Measurements from ENCODE around the gene CMTM6.
"Not testable (repeated sequence)": the region's sequence is repeated elsewhere in the genome, so short reads cannot be mapped to it uniquely, and the experiment has no call there.

CMTM6 gene

GRCh38 chr3:32467333-32468070 is 35.1 kb downstream of the CMTM6 start:
- FAIRE-seq (no peak), DNase-seq (ENCODE audit: low spot score) (peak; percentile 64)

- not testable (repeated sequence) for FAIRE-seq
Observed at GRCh38 chr3:32466808-32467207, 35.8 kb downstream of the CMTM6 start.

GRCh38 chr3:32464726-32465125 is 37.9 kb downstream of the CMTM6 start:
- not testable (repeated sequence) for FAIRE-seq

More at GRCh38 chr3:32466808-32467207, 35.8 kb downstream of the CMTM6 start:
- not testable (repeated sequence) for DNase-seq (ENCODE audit: low spot score)

DNA sequence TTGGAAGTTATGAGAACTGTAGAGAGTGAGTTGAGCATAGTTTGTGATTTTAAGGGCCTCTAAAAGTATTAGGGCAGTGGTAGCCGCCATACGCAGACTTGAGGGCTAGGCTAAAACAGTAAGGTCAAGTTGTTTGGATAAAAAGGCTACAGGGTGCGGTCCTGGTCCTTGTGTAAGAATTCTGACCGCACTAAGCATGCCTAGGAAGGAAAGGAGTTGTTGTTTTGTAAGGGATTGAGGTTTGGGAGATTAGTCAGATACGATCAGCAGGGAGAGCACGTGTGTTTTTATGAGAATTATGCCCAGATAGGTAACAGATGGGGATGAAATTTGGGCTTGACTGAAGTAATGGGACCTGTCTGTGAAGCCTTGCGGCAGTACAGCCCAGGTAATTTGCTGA is 39.2 kb downstream of the CMTM6 start:
- DNase-seq (ENCODE audit: low spot score); FAIRE-seq: not testable (repeated sequence)

More at GRCh38 chr3:32464726-32465125, 37.9 kb downstream of the CMTM6 start:
- DNase-seq (ENCODE audit: low spot score), result not testable (repeated sequence)

GRCh38 chr3:32462191-32462986 is 40.3 kb downstream of the CMTM6 start:
- FAIRE-seq; DNase-seq (ENCODE audit: low spot score): not testable (repeated sequence)

DNA sequence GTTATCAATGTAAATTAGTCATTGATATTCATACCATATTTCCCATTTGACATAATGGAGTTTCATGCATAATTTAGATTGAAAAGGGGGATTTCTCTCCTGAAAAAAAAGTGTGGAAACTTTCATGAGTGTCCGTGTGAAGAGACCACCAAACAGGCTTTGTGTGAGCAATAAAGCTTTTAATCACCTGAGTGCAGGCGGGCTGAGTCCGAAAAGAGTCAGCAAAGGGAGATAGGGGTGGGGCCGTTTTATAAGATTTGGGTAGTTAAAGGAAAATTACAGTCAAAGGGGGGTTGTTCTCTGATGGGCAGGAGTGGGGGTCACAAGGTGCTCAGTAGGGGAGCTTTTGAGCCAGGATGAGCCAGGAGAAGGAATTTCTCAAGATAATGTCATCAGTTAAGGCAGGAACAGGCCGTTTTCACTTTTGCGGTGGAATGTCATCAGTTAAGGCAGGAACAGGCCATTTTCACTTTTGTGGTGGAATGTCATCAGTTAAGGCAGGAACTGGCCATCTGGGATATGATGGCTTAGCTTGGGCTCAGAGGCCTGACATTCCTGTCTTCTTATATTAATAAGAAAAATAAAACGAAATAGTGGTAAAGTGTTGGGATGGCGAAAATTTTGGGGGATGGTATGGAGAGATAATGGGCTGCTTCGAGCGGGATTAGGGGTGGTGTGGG is 41.7 kb downstream of the CMTM6 start:
- FAIRE-seq, result not testable (repeated sequence)

DNA sequence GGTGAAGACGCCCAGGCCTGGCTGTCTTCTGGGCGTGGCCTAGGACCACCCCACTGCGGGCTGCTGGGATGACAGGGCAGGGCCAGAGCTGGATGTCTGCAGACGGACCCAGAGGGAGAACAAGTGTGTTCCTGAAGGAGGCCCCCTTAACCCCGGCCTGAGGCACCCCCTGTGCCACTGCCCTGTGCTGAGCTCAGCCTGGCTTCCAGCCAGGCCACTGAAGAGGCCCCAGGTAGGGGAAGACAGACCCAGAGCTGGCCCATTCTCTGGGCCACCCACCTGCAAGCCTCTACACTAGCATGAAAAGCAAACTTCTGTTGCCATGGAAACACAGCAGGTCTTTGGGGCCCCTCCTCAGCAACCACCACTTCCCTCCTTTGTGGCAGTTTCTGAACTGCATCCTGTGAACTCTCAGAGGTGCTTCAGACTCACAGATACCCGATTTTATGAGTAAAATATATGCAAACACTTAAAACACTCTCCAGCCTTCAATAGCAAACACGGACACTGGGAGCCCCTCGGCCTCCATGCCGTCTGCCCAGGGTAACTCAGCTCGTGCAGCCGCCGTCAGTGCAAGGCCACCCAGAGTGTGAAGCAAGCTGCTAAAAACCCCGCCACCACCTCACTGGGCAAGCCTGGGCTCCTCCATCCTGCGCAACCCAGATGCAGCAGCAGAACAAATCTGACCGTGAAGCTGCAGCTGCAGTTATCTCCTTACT is 42.5 kb downstream of the CMTM6 start:
- no peak for DNase-seq (ENCODE audit: low spot score)
- no peak for FAIRE-seq

More for the DNA sequence above, 41.7 kb downstream of the CMTM6 start:
- not testable (repeated sequence) for DNase-seq (ENCODE audit: low spot score)

DNA sequence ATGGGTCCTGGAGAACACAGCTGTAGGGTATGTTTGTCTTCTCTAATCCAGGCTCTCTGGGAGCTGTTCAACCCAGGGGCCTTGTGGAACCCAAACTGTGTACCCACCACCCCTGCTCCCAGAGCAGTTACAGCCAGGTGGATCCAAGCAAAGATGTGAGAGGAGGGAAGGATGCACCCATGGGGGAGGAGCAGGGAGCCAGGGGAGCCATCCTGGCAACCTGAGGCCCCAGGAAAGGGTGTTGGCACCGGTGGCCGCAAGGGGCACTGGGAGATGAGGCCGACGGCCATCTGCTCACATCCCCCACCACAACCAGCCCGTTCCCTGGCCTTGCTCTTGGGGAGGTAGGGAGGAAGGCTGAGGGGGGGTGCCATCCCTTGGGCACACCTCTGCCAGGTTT is 43.2 kb downstream of the CMTM6 start:
- no peak for FAIRE-seq
- DNase-seq (ENCODE audit: low spot score), result no peak

- FAIRE-seq, result no peak
- no peak for DNase-seq (ENCODE audit: low spot score)
Observed at GRCh38 chr3:32457971-32458471, 44.6 kb downstream of the CMTM6 start.

GRCh38 chr3:32456429-32457130 is 46.1 kb downstream of the CMTM6 start:
- no peak for FAIRE-seq
- no peak for DNase-seq (ENCODE audit: low spot score)

GRCh38 chr3:32455609-32456428 is 46.8 kb downstream of the CMTM6 start:
- no peak for DNase-seq (ENCODE audit: low spot score)
- FAIRE-seq, result no peak

DNA sequence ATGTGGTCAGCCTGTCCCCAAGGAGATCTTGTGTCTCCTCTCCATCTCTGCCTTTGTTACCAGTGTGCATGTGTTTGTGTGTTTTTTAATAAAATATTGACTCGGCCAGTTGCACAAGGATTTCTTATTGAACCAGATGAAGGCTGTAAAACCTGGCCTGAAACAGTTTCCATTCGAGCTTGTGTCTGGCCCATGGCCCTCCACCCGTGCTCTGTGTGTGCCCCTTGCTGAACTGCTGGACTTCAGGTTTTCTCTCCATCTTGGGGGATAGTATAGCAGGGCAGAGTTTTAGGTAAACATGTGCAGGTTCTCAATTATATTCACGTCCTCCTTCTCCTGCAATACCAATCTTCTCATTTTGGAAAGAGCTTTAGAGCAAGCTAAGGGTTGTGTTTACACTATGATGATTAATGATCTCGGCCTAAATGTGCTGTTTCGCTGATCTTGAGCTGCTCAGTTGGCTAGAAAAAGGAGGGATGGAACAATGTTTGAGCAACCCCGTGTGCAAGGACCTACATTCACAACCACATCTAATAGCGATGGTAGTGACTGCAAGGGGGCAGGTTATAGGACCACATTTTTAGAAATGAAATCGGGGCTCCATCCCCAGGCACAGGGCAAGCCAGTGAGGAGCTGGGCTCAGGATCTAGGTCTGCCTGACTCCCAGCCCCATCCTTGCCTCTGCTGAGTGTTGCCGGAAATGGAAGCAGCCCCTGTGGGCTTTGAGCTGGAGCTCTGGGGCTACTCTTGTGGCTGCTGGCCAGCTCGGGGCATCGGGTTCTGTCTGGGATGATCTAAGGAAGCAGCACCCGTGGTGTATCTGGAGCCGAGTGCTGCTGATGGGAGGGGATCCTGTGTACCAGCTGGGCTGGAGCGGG is 47.7 kb downstream of the CMTM6 start:
- FAIRE-seq, result no peak
- no peak for DNase-seq (ENCODE audit: low spot score)

DNA sequence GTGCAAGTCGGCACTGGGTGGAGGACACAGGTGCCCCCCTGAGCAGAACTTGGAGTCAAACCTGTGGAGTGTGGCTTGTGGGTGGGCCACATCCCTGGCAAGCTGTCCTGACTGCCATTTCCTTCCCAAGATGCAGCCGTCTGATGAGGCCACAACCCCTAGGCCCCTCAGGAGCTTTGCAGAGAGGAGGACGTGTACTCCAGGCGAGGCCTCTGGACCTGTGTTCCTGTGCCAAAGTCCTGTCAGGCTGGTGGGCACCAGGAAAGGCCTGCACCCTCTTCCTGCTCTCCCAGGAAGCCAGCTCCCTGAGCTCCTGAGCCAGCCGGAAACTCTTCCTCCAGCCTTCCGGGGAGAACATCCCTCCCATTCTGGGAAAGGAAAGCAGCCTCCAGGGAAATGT is 48.5 kb downstream of the CMTM6 start:
- DNase-seq (ENCODE audit: low spot score) (no peak), FAIRE-seq (no peak)

DNA sequence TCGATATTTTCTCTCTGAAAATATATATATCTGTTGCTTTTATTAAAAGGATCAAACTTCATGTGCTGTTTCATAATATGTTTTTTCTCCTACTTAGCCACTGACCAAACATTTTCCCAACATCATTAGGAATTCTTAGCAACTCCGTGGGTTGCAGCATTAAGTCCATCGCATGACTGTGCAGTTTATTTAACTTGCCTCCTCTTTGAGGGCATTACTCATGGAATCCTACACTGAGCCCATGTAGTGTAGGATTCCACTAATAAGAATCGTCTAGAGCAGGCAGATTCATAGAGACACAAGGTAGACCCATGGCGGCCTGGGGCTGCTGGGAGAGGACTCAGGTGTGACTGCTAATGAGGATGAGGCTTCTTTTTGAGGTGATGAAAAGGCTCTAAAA is 49.3 kb downstream of the CMTM6 start:
- DNase-seq (ENCODE audit: low spot score) (no peak), FAIRE-seq (no peak)

DNA sequence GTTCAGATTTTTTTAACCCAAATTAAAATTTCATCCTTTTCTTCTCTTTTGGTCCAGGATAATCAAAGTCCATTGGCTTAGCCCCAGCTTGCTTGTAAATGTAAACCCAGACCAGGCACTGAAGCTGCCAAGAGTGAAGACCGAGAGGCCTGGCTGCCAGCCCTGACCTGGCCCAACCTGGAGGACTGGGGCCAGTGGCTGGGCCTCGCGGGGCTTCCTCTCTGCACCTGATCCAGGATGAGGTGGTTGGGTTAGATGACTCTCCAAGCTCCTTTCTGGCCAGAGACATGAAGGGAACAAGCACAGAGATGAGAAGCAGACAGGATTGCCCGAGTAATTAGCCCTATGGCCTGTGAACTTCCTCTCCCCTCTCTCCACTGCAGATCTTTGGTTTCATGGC is 50.6 kb downstream of the CMTM6 start:
- FAIRE-seq (no peak), DNase-seq (ENCODE audit: low spot score) (no peak)

- DNase-seq (ENCODE audit: low spot score) (no peak), FAIRE-seq (no peak)
Observed at GRCh38 chr3:32450992-32451659, 51.5 kb downstream of the CMTM6 start.

GRCh38 chr3:32450426-32450825 is 52.2 kb downstream of the CMTM6 start:
- FAIRE-seq (no peak), DNase-seq (ENCODE audit: low spot score) (no peak)

GRCh38 chr3:32449691-32450090 is 53.0 kb downstream of the CMTM6 start:
- DNase-seq (ENCODE audit: low spot score) (no peak), FAIRE-seq (no peak)
